Endothelial cell of umbilical vein (primary cell): ENCODE data around the gene AP5S1.

Experiments
- CTCF ChIP-seq, 2 donors: IDR thresholded peaks; 1 replicate in 1 of 2; 2 replicates in 1 of 2; pipeline ENCODE4 v1.5.1; 2011; ENCODE audit warnings: low read length in 2 of 2, mild to moderate bottlenecking in 2 of 2, moderate library complexity in 2 of 2, control low read depth in 1 of 2, inconsistent platforms in 1 of 2, low read depth in 1 of 2; ENCODE audit not compliant: insufficient read depth in 1 of 2; ENCODE audit errors: extremely low read depth in 1 of 2
- EZH2 ChIP-seq: IDR thresholded peaks from 2 replicates; pipeline ENCODE4 v1.6.1; 2012; ENCODE audit warnings: borderline replicate concordance, low read depth, mild to moderate bottlenecking, moderate library complexity, low read length, inconsistent platforms; ENCODE audit not compliant: severe bottlenecking
- FOS ChIP-seq: IDR thresholded peaks from 2 replicates; pipeline ENCODE4 v1.6.1; 2011; ENCODE audit warnings: mild to moderate bottlenecking, low read length, moderate library complexity, borderline replicate concordance; ENCODE audit not compliant: insufficient read depth
- GATA2 ChIP-seq: IDR thresholded peaks from 2 replicates; pipeline ENCODE4 v1.7.0; 2011; ENCODE audit warnings: low read depth, mild to moderate bottlenecking, moderate library complexity, mixed read lengths, low read length; ENCODE audit not compliant: insufficient read length, insufficient read depth
- JUN ChIP-seq: IDR thresholded peaks from 2 replicates; pipeline ENCODE4 v1.6.1; 2011; ENCODE audit warnings: borderline replicate concordance, low read depth; ENCODE audit not compliant: insufficient read length, insufficient read depth
- MYC ChIP-seq: IDR thresholded peaks from one replicate; pipeline ENCODE4 v1.6.1; 2011; ENCODE audit warnings: mild to moderate bottlenecking, low read depth, low read length
- POLR2A ChIP-seq: IDR thresholded peaks from 2 replicates; pipeline ENCODE4 v1.6.1; 2012; ENCODE audit warnings: low read depth, mild to moderate bottlenecking, control low read depth, low read length
- POLR2AphosphoS5 ChIP-seq: IDR thresholded peaks from 2 replicates; pipeline ENCODE4 v1.6.1; 2012; ENCODE audit warnings: low read depth, mild to moderate bottlenecking, control low read depth, low read length, moderate library complexity; ENCODE audit not compliant: insufficient read depth
- TF ChIP-seq, protein P1 (sequence below): IDR thresholded peaks from 2 replicates; pipeline ENCODE4 v1.6.1; 2011; ENCODE audit not compliant: insufficient read depth, insufficient read length

DNA sequence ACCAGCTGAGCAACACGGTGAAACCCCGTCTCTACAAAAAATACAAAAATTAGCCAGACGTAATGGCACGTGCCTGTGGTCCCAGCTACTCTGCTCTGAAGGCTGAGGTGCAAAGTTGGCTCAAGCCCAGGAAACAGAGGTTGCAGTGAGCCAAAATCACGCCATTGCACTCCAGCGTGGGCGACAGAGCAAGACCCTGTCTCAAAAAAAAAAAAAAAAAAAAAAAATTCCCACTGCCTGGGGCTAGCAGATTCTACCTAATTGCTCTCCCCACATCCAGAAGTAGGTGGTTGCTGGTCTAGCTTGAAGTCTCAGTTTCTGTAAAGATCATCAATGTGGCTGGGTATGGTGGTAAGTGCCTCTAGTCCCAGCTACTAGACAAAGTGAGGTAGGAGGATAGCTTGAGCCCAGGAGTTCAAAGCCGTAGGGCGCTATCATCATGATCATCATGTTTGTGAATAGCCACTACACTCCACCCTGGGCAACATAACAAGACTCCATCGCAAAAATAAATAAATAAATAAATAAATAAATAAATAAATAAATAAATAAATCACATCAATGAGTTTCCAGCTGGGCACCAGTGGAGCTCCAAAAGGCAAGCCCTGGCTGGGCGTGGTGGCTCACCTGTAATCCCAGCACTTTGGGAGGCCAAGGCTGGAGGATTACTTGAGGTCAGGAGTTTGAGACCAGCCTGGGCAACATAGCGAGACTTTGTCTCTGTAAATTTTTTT, 6.3 kb upstream of the AP5S1 start:
- TF ChIP-seq CTCF (IDR thresholded peaks at IDR 0.05; ENCODE audit: extremely low read depth in 1 of 2, insufficient read depth in 1 of 2, low read depth in 1 of 2, low read length in 2 of 2) (no peak), EZH2 (no peak), POLR2AphosphoS5 (no peak), POLR2A (no peak), JUN (no peak), GATA2 (no peak), MYC (no peak), FOS (no peak)
- TF ChIP-seq, protein P1, sequence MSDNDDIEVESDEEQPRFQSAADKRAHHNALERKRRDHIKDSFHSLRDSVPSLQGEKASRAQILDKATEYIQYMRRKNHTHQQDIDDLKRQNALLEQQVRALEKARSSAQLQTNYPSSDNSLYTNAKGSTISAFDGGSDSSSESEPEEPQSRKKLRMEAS, result no peak
